Panc1 (cell line): ENCODE results near the gene FRMD7. TPM values are rescaled to one million over a fixed set of nuclear protein-coding genes. Genes with fewer than 3 reads are reported as not detected.

Experiments
- ATAC-seq: fragments of 200-7000 bp; cut with Tn5 transposase; 2 replicates; pipeline ENCODE4 v1.9.1; 2020; ENCODE audit warnings: mild to moderate bottlenecking, moderate library complexity
- BruUV-seq: library from RNA; stranded (reverse); fragments of 400-500 nt; replicated peaks from 2 replicates; lab custom pipeline; 2021; lab: Mats Ljungman, UMichigan
- CTCF ChIA-PET: fragments of 300-600 bp; sonication (Branson Sonifier 250); formaldehyde crosslinking; loops from one replicate; lab custom pipeline; 2022; ENCODE audit warnings: antibody characterized with exemption; lab: Charles Lee
- POLR2A ChIA-PET: fragments of 300-600 bp; sonication (Branson Sonifier 250); formaldehyde crosslinking; loops from one replicate; lab custom pipeline; 2022; ENCODE audit warnings: antibody characterized with exemption; lab: Charles Lee
- DNase-seq: peaks from one replicate; pipeline ENCODE4 v3.0.0-alpha.2; 2010; ENCODE audit warnings: low read depth, low spot score
- H3K27ac ChIP-seq: 2 replicates; pipeline ENCODE4 v1.5.1; 2011; ENCODE audit warnings: mild to moderate bottlenecking, low read length, inconsistent platforms
- H3K27me3 ChIP-seq: fragments of 200-500 bp; sonication (Bioruptor generic); 2 replicates; pipeline ENCODE4 v1.6.0; 2014; ENCODE audit warnings: low read length, inconsistent platforms; ENCODE audit not compliant: control insufficient read depth, insufficient read depth
- H3K36me3 ChIP-seq: fragments of 200-500 bp; sonication (Bioruptor generic); 2 replicates; pipeline ENCODE4 v1.5.1; 2014; ENCODE audit warnings: inconsistent platforms, mild to moderate bottlenecking, low read length, moderate library complexity; ENCODE audit not compliant: control insufficient read depth, insufficient read depth
- H3K4me1 ChIP-seq: 2 replicates; pipeline ENCODE4 v1.5.1; 2011; ENCODE audit warnings: inconsistent platforms, mild to moderate bottlenecking, low read length, moderate library complexity; ENCODE audit not compliant: control insufficient read depth, insufficient read depth
- H3K4me3 ChIP-seq, 2 experiments: 2 replicates each; pipeline ENCODE4 v1.5.1; 2011 to 2012; ENCODE audit warnings: low read depth in 2 of 2, low read length in 2 of 2, mild to moderate bottlenecking in 2 of 2, inconsistent platforms in 1 of 2, moderate library complexity in 1 of 2
- H3K9me3 ChIP-seq: fragments of 200-500 bp; sonication (Bioruptor generic); 2 replicates; pipeline ENCODE4 v1.5.1; 2014; ENCODE audit warnings: low read depth, mild to moderate bottlenecking, inconsistent platforms, low read length, moderate library complexity; ENCODE audit not compliant: control insufficient read depth, insufficient read depth
- POLR2AphosphoS5 ChIP-seq: IDR thresholded peaks from 2 replicates; pipeline ENCODE4 v1.6.1; 2012; ENCODE audit warnings: mild to moderate bottlenecking, low read depth, low read length, moderate library complexity
- SIN3A ChIP-seq: IDR thresholded peaks from 2 replicates; pipeline ENCODE4 v1.6.1; 2012; ENCODE audit warnings: low read depth, mild to moderate bottlenecking, low read length, moderate library complexity, borderline replicate concordance; ENCODE audit not compliant: insufficient read depth
- TCF7L2 ChIP-seq: IDR thresholded peaks from 2 replicates; pipeline ENCODE4 v1.6.1; 2011; ENCODE audit warnings: mild to moderate bottlenecking, low read depth, low read length, inconsistent platforms
- in situ Hi-C: cut with HindIII; loops from 2 replicates; pipeline ENCODE4 v1.10.0; 2016; ENCODE audit warnings: low sequenced_read_pairs, low pct_unique_long_range_greater_than_20kb
- intact Hi-C: fragments of 100-400 bp; cut with micrococcal nuclease; formaldehyde crosslinking; loops from one replicate; pipeline ENCODE4 v1.10.0; 2022; ENCODE audit not compliant: unreplicated experiment
- total RNA-seq: library from RNA; stranded (reverse); gene quantifications from one replicate; pipeline ENCODE4 v1.2.1, GENCODE V29; 2021; ENCODE audit not compliant: unreplicated experiment
- TF ChIP-seq, protein P1 (sequence below): fragments of 450-650 bp; IDR thresholded peaks from 2 replicates; pipeline ENCODE4 v1.5.1; 2017; ENCODE audit warnings: mild to moderate bottlenecking
- TF ChIP-seq, protein P2 (sequence below), 2 experiments: IDR thresholded peaks; 2 replicates each; pipeline ENCODE4 v1.6.1; 2011 to 2012; ENCODE audit warnings: low read depth in 2 of 2, control low read depth in 1 of 2, low read length in 1 of 2, mild to moderate bottlenecking in 1 of 2, moderate library complexity in 1 of 2; ENCODE audit not compliant: insufficient read depth in 1 of 2

FRMD7 gene
- total RNA-seq, 1 experiment from 2014 or later, result not detected

DNA sequence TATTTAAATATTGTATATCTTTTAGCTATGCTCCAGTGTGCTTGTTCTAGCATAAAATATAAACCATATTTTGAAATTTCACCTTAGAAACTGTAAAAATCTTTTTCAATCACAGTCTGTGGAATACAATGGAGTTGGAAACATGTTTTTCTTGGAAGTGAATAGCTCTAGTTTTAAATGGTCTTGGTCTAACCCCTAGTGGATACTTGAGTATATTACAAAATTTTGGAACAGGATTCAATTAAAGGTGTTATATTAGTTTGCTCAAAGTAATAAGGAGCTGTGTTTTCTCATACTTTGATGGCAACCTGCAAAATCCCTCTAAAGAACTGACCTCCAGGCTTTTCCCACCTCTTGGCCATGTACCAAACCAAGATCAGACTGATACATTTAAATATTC lies 56.6 kb downstream of the FRMD7 start:
- TF ChIP-seq, protein P1, sequence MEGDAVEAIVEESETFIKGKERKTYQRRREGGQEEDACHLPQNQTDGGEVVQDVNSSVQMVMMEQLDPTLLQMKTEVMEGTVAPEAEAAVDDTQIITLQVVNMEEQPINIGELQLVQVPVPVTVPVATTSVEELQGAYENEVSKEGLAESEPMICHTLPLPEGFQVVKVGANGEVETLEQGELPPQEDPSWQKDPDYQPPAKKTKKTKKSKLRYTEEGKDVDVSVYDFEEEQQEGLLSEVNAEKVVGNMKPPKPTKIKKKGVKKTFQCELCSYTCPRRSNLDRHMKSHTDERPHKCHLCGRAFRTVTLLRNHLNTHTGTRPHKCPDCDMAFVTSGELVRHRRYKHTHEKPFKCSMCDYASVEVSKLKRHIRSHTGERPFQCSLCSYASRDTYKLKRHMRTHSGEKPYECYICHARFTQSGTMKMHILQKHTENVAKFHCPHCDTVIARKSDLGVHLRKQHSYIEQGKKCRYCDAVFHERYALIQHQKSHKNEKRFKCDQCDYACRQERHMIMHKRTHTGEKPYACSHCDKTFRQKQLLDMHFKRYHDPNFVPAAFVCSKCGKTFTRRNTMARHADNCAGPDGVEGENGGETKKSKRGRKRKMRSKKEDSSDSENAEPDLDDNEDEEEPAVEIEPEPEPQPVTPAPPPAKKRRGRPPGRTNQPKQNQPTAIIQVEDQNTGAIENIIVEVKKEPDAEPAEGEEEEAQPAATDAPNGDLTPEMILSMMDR, result peak; percentile 25; the same call in 1 of the 2 replicates
- TF ChIP-seq POLR2AphosphoS5 (no peak), TCF7L2 (no peak), SIN3A (no peak)
- TF ChIP-seq, protein P2, sequence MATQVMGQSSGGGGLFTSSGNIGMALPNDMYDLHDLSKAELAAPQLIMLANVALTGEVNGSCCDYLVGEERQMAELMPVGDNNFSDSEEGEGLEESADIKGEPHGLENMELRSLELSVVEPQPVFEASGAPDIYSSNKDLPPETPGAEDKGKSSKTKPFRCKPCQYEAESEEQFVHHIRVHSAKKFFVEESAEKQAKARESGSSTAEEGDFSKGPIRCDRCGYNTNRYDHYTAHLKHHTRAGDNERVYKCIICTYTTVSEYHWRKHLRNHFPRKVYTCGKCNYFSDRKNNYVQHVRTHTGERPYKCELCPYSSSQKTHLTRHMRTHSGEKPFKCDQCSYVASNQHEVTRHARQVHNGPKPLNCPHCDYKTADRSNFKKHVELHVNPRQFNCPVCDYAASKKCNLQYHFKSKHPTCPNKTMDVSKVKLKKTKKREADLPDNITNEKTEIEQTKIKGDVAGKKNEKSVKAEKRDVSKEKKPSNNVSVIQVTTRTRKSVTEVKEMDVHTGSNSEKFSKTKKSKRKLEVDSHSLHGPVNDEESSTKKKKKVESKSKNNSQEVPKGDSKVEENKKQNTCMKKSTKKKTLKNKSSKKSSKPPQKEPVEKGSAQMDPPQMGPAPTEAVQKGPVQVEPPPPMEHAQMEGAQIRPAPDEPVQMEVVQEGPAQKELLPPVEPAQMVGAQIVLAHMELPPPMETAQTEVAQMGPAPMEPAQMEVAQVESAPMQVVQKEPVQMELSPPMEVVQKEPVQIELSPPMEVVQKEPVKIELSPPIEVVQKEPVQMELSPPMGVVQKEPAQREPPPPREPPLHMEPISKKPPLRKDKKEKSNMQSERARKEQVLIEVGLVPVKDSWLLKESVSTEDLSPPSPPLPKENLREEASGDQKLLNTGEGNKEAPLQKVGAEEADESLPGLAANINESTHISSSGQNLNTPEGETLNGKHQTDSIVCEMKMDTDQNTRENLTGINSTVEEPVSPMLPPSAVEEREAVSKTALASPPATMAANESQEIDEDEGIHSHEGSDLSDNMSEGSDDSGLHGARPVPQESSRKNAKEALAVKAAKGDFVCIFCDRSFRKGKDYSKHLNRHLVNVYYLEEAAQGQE (IDR thresholded peaks at IDR 0.05; ENCODE audit: insufficient read depth in 1 of 2, low read depth in 2 of 2, low read length in 1 of 2), result no peak
- Histone ChIP-seq H3K27me3 (no peaks in the 10 kb centered on the region), H3K36me3 (peaks cover 3% of the 10 kb centered on the region; the same call in 1 of the 2 replicates), H3K9me3 (no peaks in the 10 kb centered on the region), H3K4me3 (no peak overlapping the region), H3K27ac (no peak overlapping the region), H3K4me1 (no peaks in the 10 kb centered on the region)
- ChIA-PET POLR2A (no interaction called here), CTCF (interaction anchor here (0.5 to 1.7 kb wide), 3 partner anchors 47 to 229 kb away, joined by 3 to 8 read pairs (median 6); no protein-coding TSS in a partner anchor)
- DNase-seq (no peak), ATAC-seq (peak; percentile 65; the same call in 1 of the 2 replicates)
- intact Hi-C loops, result loop anchor here (5.0 kb wide), 1 partner anchor 219 kb away; no protein-coding TSS in a partner anchor
- in situ Hi-C loops, result no loop called here
- no TSS peak for BruUV-seq

GRCh38 chrX:132068405-132068804 lies 59.4 kb downstream of the FRMD7 start:
- intact Hi-C loops (no loop called here), in situ Hi-C loops (no loop called here)
- Histone ChIP-seq H3K27me3 (no peaks in the 10 kb centered on the region), H3K4me3 (no peak overlapping the region), H3K36me3 (peaks cover 3% of the 10 kb centered on the region; the same call in 1 of the 2 replicates), H3K27ac (no peak overlapping the region), H3K4me1 (no peaks in the 10 kb centered on the region), H3K9me3 (no peaks in the 10 kb centered on the region)
- no peak for ATAC-seq
- ChIA-PET CTCF (no interaction called here), POLR2A (no interaction called here)
- DNase-seq, result no peak
- BruUV-seq, result no TSS peak
- TF ChIP-seq, protein P1, result no peak
- TF ChIP-seq SIN3A (no peak), POLR2AphosphoS5 (no peak), TCF7L2 (no peak)
- TF ChIP-seq, protein P2 (IDR thresholded peaks at IDR 0.05; ENCODE audit: insufficient read depth in 1 of 2, low read depth in 2 of 2, low read length in 1 of 2), result no peak
